ENCODE data around the gene ZDHHC7. TPM values are rescaled to one million over a fixed set of nuclear protein-coding genes. Genes with fewer than 3 reads are reported as not detected.

The ZDHHC7 gene
- total RNA-seq, 1 experiment from 2014 or later: 39.1 TPM

DNA sequence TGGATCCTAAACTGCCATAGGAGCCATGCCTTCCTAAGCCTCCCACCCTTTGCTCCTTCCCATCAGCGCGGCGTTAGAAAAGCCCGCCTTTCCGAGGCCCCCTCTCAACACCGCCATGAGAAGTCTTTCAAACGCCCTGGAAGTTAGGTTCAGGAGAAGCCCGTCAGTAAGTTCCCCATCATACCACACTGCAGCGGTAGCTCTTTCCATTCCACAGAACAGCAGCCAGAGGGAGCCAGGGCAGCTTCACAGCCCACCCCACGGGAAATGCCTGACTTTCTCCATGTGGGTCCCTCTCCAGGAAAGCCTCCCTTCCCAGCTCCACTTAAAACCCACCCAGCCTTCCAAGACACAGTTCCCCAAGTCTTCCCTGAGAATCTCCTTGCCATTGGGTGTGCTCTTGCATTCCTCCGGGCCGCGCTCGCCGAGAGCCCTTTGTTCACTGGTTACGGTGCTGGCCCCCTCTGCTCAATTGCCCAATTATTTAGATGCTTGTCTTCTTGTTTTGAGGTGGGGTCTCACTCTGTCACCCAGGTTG, 44.9 kb upstream of the ZDHHC7 start:
- Histone ChIP-seq H2BK120ac (ENCODE audit: low read depth, low read length, poor library complexity, severe bottlenecking) (no peak overlapping the region), H2BK5ac (ENCODE audit: insufficient read length, low read length) (no peak overlapping the region), H3K56ac (ENCODE audit: insufficient read length, low read depth, low read length) (no peak overlapping the region), H3K23ac (ENCODE audit: insufficient read length, low read depth, low read length) (no peak overlapping the region), H3K4me2 (ENCODE audit: insufficient read depth, insufficient read length, low read length) (no peak overlapping the region), H4K20me1 (ENCODE audit: control insufficient read depth, insufficient read depth, insufficient read length) (no peaks in the 10 kb centered on the region), H3K79me1 (ENCODE audit: insufficient read depth, low read depth, low read length, poor library complexity, severe bottlenecking) (no peaks in the 10 kb centered on the region), H3K27ac (ENCODE audit: insufficient read length, low read depth, low read length) (no peak overlapping the region), H4K91ac (ENCODE audit: insufficient read length, low read depth, low read length) (no peak overlapping the region), H2BK12ac (ENCODE audit: insufficient read length, low read depth, low read length) (no peak overlapping the region), H2BK20ac (ENCODE audit: low read depth, low read length, poor library complexity, severe bottlenecking) (no peak overlapping the region), H3K23me2 (ENCODE audit: insufficient read length, low read depth, low read length, poor library complexity, severe bottlenecking) (no peaks in the 10 kb centered on the region), H4K5ac (ENCODE audit: insufficient read length, low read depth, low read length) (no peak overlapping the region), H2BK15ac (ENCODE audit: low read depth, low read length) (no peak overlapping the region), H2AFZ (ENCODE audit: low read length) (no peak overlapping the region), H3K18ac (ENCODE audit: insufficient read length, low read depth, low read length) (no peak overlapping the region), H3K9me3 (ENCODE audit: control insufficient read depth, low read depth, low read length) (no peaks in the 10 kb centered on the region), H3K9ac (ENCODE audit: extremely low read depth, insufficient read length, low read length) (no peak overlapping the region), H3K4ac (ENCODE audit: low read depth, low read length) (no peak overlapping the region), H3K4me1 (ENCODE audit: insufficient read depth, low read length) (no peaks in the 10 kb centered on the region), H3K14ac (ENCODE audit: insufficient read depth, low read length) (no peak overlapping the region), H2AK5ac (ENCODE audit: insufficient read length, low read length) (no peak overlapping the region), H4K8ac (replicated peaks; ENCODE audit: insufficient read length, low read depth, low read length) (no peak overlapping the region), H3K79me2 (ENCODE audit: insufficient read depth, low read length) (no peaks in the 10 kb centered on the region), H3T11ph (ENCODE audit: low read length) (no peak overlapping the region), H3K27me3 (ENCODE audit: insufficient read depth, low read length) (no peaks in the 10 kb centered on the region)
- no CpG with 5 or more reads among the region's 16 CpGs for WGBS (ENCODE audit: extremely low coverage, insufficient read length, low lambda C conversion rate)
- Mint-ChIP-seq H3K27me3 (ENCODE audit: low read depth) (peaks cover 18% of the 10 kb centered on the region), H3K9me3 (no peaks in the 10 kb centered on the region), H3K4me1 (peaks cover 12 to 20% of the 10 kb centered on the region in 2 experiments), H3K27ac (no peak overlapping the region), H3K36me3 (ENCODE audit: insufficient read depth in 1 of 3, low read depth in 3 of 3) (no peaks in the 10 kb centered on the region; a peak in 1 of 7 replicates), H3K4me3 (no peak overlapping the region)
- TF ChIP-seq, protein P1, sequence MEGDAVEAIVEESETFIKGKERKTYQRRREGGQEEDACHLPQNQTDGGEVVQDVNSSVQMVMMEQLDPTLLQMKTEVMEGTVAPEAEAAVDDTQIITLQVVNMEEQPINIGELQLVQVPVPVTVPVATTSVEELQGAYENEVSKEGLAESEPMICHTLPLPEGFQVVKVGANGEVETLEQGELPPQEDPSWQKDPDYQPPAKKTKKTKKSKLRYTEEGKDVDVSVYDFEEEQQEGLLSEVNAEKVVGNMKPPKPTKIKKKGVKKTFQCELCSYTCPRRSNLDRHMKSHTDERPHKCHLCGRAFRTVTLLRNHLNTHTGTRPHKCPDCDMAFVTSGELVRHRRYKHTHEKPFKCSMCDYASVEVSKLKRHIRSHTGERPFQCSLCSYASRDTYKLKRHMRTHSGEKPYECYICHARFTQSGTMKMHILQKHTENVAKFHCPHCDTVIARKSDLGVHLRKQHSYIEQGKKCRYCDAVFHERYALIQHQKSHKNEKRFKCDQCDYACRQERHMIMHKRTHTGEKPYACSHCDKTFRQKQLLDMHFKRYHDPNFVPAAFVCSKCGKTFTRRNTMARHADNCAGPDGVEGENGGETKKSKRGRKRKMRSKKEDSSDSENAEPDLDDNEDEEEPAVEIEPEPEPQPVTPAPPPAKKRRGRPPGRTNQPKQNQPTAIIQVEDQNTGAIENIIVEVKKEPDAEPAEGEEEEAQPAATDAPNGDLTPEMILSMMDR (conservative IDR thresholded peaks at IDR 0.05): peak; percentile 55; the same call in 2 of the 3 replicates
- DNase-seq: peak; percentile 57

Data from H9 (cell line).